ENCODE measurements around the gene RBM11.

- TF ChIP-seq CTCF (IDR thresholded peaks at IDR 0.05 in 2 of 3, conservative IDR thresholded peaks at IDR 0.05 in 1 of 3; ENCODE audit: insufficient read depth in 2 of 3, low read depth in 1 of 3, low read length in 3 of 3) = no peak
- TF ChIP-seq ZNF407 (IDR thresholded peaks at IDR 0.05; ENCODE audit: low read depth) = no peak
- TF ChIP-seq, protein P1, sequence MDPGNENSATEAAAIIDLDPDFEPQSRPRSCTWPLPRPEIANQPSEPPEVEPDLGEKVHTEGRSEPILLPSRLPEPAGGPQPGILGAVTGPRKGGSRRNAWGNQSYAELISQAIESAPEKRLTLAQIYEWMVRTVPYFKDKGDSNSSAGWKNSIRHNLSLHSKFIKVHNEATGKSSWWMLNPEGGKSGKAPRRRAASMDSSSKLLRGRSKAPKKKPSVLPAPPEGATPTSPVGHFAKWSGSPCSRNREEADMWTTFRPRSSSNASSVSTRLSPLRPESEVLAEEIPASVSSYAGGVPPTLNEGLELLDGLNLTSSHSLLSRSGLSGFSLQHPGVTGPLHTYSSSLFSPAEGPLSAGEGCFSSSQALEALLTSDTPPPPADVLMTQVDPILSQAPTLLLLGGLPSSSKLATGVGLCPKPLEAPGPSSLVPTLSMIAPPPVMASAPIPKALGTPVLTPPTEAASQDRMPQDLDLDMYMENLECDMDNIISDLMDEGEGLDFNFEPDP (CRISPR knock-in tag; IDR thresholded peaks at IDR 0.05) = no peak
- TF ChIP-seq, protein P2, sequence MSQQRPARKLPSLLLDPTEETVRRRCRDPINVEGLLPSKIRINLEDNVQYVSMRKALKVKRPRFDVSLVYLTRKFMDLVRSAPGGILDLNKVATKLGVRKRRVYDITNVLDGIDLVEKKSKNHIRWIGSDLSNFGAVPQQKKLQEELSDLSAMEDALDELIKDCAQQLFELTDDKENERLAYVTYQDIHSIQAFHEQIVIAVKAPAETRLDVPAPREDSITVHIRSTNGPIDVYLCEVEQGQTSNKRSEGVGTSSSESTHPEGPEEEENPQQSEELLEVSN (IDR thresholded peaks at IDR 0.05; ENCODE audit: borderline replicate concordance in 1 of 2, extremely low read depth in 1 of 2, insufficient read depth in 1 of 2, insufficient read length in 1 of 2, low read depth in 1 of 2, low read length in 1 of 2, poor library complexity in 1 of 2, severe bottlenecking in 1 of 2) = no peak
- TF ChIP-seq MEIS2 (IDR thresholded peaks at IDR 0.05; ENCODE audit: partially characterized antibody) = no peak
- TF ChIP-seq RBM22 (IDR thresholded peaks at IDR 0.05; ENCODE audit: low read depth, low read length, poor library complexity, severe bottlenecking) = no peak
- no peak for TF ChIP-seq RFX5 (IDR thresholded peaks at IDR 0.05; ENCODE audit: low read depth, low read length)
Measured at GRCh38 chr21:14210738-14211137, 5.2 kb upstream of the RBM11 start, which contains the start of gene LIPI.

Data from K562 (cell line).